ENCODE results near the gene DCBLD2.

The DCBLD2 gene

DNA sequence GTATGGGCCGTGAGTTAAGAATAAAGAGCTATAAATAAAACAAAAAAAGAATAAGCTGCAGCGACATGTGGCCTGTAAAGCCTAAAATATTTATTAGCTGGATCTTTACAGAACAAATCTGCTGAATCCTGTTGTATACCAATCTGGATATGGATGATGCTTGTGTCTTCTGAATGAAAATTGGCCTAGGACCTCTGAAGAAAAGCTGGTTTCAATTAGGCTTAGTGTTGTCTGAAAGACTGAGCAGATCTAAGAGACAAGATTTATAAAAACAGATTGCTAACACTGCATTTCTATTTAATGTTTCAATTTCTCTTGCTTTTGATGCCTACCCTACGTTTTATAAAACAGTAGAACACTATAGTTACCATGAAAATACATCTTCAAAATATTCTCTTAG lies 80.4 kb downstream of the DCBLD2 start:
- no peak overlapping the region for H3K4me3 Mint-ChIP-seq
- H3K27ac Mint-ChIP-seq = no peak overlapping the region
- H3K4me1 Mint-ChIP-seq = no peaks in the 10 kb centered on the region
- H3K9me3 Mint-ChIP-seq = no peaks in the 10 kb centered on the region
- TF ChIP-seq CTCF (IDR thresholded peaks at IDR 0.05; ENCODE audit: unreplicated experiment in 3 of 3) = no peak
- peaks cover 49% of the 10 kb centered on the region for H3K36me3 Mint-ChIP-seq (ENCODE audit: low read depth)
- no peaks in the 10 kb centered on the region for H3K27me3 Mint-ChIP-seq (ENCODE audit: low read depth)

- peak overlapping the region in 1 of 3 experiments; percentile 57 for H3K27ac Mint-ChIP-seq
- peaks cover 44% of the 10 kb centered on the region for H3K36me3 Mint-ChIP-seq (ENCODE audit: low read depth)
- H3K9me3 Mint-ChIP-seq = no peaks in the 10 kb centered on the region
- no peaks in the 10 kb centered on the region for H3K4me1 Mint-ChIP-seq
- H3K4me3 Mint-ChIP-seq = no peak overlapping the region
- peak; percentile 63 to 84 (median 65) for TF ChIP-seq CTCF (IDR thresholded peaks at IDR 0.05; ENCODE audit: unreplicated experiment in 3 of 3)
- no peaks in the 10 kb centered on the region for H3K27me3 Mint-ChIP-seq (ENCODE audit: low read depth)
These were observed 83.9 kb downstream of the DCBLD2 start for GRCh38 chr3:98817547-98818041.

GRCh38 chr3:98814817-98815420 lies 86.6 kb downstream of the DCBLD2 start:
- Mint-ChIP-seq H3K4me1 (no peaks in the 10 kb centered on the region), H3K27ac (no peak overlapping the region), H3K9me3 (no peaks in the 10 kb centered on the region), H3K4me3 (no peak overlapping the region), H3K27me3 (ENCODE audit: low read depth) (no peaks in the 10 kb centered on the region), H3K36me3 (ENCODE audit: low read depth) (peaks cover 42% of the 10 kb centered on the region)
- TF ChIP-seq CTCF (IDR thresholded peaks at IDR 0.05; ENCODE audit: unreplicated experiment in 3 of 3) = no peak

DNA sequence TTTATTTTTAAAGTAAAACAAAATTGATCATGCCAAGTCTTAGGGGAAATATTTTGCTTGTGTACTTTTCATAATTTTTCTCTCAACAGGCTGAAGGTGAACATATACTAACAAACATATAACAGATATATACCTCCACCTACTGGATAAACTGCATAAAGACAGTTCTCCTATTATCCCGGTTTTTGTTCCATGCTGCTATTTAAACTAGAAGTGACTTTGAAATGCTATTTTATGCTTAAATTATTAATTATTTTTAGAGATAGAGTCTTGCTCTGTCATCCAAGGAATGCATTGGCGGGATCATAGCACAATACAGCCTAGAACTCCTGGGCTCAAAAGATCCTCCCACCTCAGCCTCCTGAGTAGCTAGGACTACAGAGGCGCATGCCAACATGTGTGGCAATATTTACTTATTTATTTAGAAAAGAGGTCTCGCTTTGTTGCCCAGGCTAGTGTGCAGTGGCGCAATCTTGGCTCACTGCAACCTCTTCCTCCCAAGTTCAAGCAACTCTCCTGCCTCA lies 88.6 kb downstream of the DCBLD2 start:
- Mint-ChIP-seq H3K27ac (no peak overlapping the region), H3K36me3 (ENCODE audit: low read depth) (peaks cover 42% of the 10 kb centered on the region), H3K9me3 (no peaks in the 10 kb centered on the region), H3K4me1 (no peaks in the 10 kb centered on the region), H3K4me3 (no peak overlapping the region), H3K27me3 (ENCODE audit: low read depth) (no peaks in the 10 kb centered on the region)
- peak; percentile 64 to 83 (median 67) for TF ChIP-seq CTCF (IDR thresholded peaks at IDR 0.05; ENCODE audit: unreplicated experiment in 3 of 3)

DNA sequence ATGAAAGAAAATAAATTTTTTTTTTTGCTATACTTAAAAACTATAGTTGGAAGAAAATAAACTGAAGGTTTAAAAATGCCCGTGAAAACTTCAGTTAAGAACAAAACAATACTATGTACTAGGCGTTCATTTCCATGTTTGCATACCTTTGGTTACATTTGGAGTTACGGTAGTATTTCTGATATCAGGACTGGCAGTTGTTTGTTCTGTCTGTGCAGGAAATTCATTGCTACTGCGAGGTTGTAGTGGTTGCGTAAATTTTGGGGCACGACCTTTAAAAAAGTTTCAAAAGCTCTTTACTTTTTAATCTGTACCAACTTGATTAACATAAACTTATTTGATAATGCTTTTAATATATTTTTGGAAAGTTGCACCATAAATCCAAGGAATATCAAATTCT lies 90.4 kb downstream of the DCBLD2 start:
- Mint-ChIP-seq H3K27ac (no peak overlapping the region), H3K27me3 (ENCODE audit: low read depth) (no peaks in the 10 kb centered on the region), H3K4me1 (no peaks in the 10 kb centered on the region), H3K36me3 (ENCODE audit: low read depth) (peaks cover 47% of the 10 kb centered on the region), H3K4me3 (no peak overlapping the region), H3K9me3 (no peaks in the 10 kb centered on the region)
- TF ChIP-seq CTCF (IDR thresholded peaks at IDR 0.05; ENCODE audit: unreplicated experiment in 3 of 3) = no peak

DNA sequence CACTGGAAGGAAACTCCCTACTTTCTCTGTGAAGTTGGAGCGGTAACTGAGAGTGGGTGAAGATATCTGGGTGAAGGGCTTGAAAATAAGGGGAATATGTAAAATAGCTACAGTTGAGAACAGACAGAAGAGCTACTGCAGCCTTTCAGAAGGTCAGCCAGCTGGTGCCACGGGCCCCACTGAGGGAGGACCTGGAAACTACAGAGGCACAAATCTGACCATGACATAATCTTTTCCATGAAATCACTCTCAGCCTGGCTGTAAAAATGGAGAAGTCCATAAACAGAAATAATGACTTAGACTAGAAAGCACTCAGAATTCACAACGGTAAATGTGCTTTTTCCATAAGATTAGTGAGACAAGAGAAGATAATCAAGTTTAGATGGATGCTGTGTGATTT lies 91.9 kb downstream of the DCBLD2 start:
- no peak overlapping the region for H3K27ac Mint-ChIP-seq
- H3K4me1 Mint-ChIP-seq = no peaks in the 10 kb centered on the region
- peaks cover 2% of the 10 kb centered on the region for H3K9me3 Mint-ChIP-seq
- TF ChIP-seq CTCF (IDR thresholded peaks at IDR 0.05; ENCODE audit: unreplicated experiment in 3 of 3) = no peak
- H3K4me3 Mint-ChIP-seq = no peak overlapping the region
- H3K36me3 Mint-ChIP-seq (ENCODE audit: low read depth) = peaks cover 47% of the 10 kb centered on the region
- H3K27me3 Mint-ChIP-seq (ENCODE audit: low read depth) = no peaks in the 10 kb centered on the region

Measured in nephron (organoid).